Measurements from ENCODE around the gene PLEKHA6. TPM values are rescaled to one million over a fixed set of nuclear protein-coding genes. Genes with fewer than 3 reads are reported as not detected.
A peak's percentile ranks its signal among the peaks of the same experiment; 100 is the strongest.

The PLEKHA6 gene
- total RNA-seq, 2 donors from 2014 or later = 0.37 to 1.3 TPM

GRCh38 chr1:204368996-204369726 is 9.4 kb upstream of the PLEKHA6 start:
- peaks cover 5% of the 10 kb centered on the region for H3K4me1 Mint-ChIP-seq
- H3K9me3 Mint-ChIP-seq = no peaks in the 10 kb centered on the region
- H3K4me3 Mint-ChIP-seq = no peak overlapping the region
- ATAC-seq (replicated peaks) = no peak
- no peak overlapping the region for H3K27ac Mint-ChIP-seq
- peaks cover 3% of the 10 kb centered on the region for H3K27me3 Mint-ChIP-seq
- H3K36me3 Mint-ChIP-seq (ENCODE audit: low read depth) = no peaks in the 10 kb centered on the region

- H3K4me1 Mint-ChIP-seq = peaks cover 12% of the 10 kb centered on the region
- H3K4me3 Mint-ChIP-seq = no peak overlapping the region
- H3K27ac Mint-ChIP-seq = peak overlapping the region; percentile 4
- no peak for ATAC-seq (replicated peaks)
- H3K27me3 Mint-ChIP-seq = peaks cover 3% of the 10 kb centered on the region
- no peaks in the 10 kb centered on the region for H3K36me3 Mint-ChIP-seq (ENCODE audit: low read depth)
- no peaks in the 10 kb centered on the region for H3K9me3 Mint-ChIP-seq
Observed at GRCh38 chr1:204367956-204368355, 8.2 kb upstream of the PLEKHA6 start.

GRCh38 chr1:204367193-204367858 is 7.6 kb upstream of the PLEKHA6 start:
- Mint-ChIP-seq H3K4me1 (peaks cover 12% of the 10 kb centered on the region), H3K4me3 (no peak overlapping the region), H3K9me3 (no peaks in the 10 kb centered on the region), H3K27ac (peak overlapping the region; percentile 4), H3K27me3 (peaks cover 3% of the 10 kb centered on the region), H3K36me3 (ENCODE audit: low read depth) (no peaks in the 10 kb centered on the region)
- ATAC-seq (replicated peaks) = no peak

- H3K4me3 Mint-ChIP-seq = no peak overlapping the region
- ATAC-seq (replicated peaks) = no peak
- H3K27ac Mint-ChIP-seq = peak overlapping the region; percentile 79
- no peaks in the 10 kb centered on the region for H3K9me3 Mint-ChIP-seq
- no peaks in the 10 kb centered on the region for H3K36me3 Mint-ChIP-seq (ENCODE audit: low read depth)
- H3K4me1 Mint-ChIP-seq = peaks cover 12% of the 10 kb centered on the region
- peaks cover 3% of the 10 kb centered on the region for H3K27me3 Mint-ChIP-seq
Observed at GRCh38 chr1:204366759-204367158, 7.0 kb upstream of the PLEKHA6 start.

GRCh38 chr1:204363335-204364114 is 3.8 kb upstream of the PLEKHA6 start:
- ATAC-seq (replicated peaks) = peak; percentile 86
- peaks cover 8% of the 10 kb centered on the region for H3K27me3 Mint-ChIP-seq
- H3K36me3 Mint-ChIP-seq (ENCODE audit: low read depth) = no peaks in the 10 kb centered on the region
- peak overlapping the region; percentile 69 for H3K4me3 Mint-ChIP-seq
- H3K4me1 Mint-ChIP-seq = peaks cover 12% of the 10 kb centered on the region
- H3K27ac Mint-ChIP-seq = peak overlapping the region; percentile 79
- H3K9me3 Mint-ChIP-seq = no peaks in the 10 kb centered on the region

- Mint-ChIP-seq H3K36me3 (ENCODE audit: low read depth) (no peaks in the 10 kb centered on the region), H3K9me3 (no peaks in the 10 kb centered on the region), H3K27me3 (peaks cover 8% of the 10 kb centered on the region), H3K4me1 (peaks cover 12% of the 10 kb centered on the region), H3K27ac (peak overlapping the region; percentile 79), H3K4me3 (peak overlapping the region; percentile 69)
- ATAC-seq (replicated peaks) = no peak
Observed at GRCh38 chr1:204362984-204363334, 3.2 kb upstream of the PLEKHA6 start.

GRCh38 chr1:204361781-204362180 is 2.1 kb upstream of the PLEKHA6 start:
- Mint-ChIP-seq H3K4me3 (no peak overlapping the region), H3K36me3 (ENCODE audit: low read depth) (no peaks in the 10 kb centered on the region), H3K27me3 (peaks cover 15% of the 10 kb centered on the region), H3K9me3 (no peaks in the 10 kb centered on the region), H3K4me1 (peaks cover 12% of the 10 kb centered on the region), H3K27ac (peak overlapping the region; percentile 79)
- no peak for ATAC-seq (replicated peaks)

GRCh38 chr1:204361341-204361771 is 1.6 kb upstream of the PLEKHA6 start:
- no peak overlapping the region for H3K4me3 Mint-ChIP-seq
- ATAC-seq (replicated peaks) = no peak
- H3K4me1 Mint-ChIP-seq = peaks cover 12% of the 10 kb centered on the region
- H3K27me3 Mint-ChIP-seq = peaks cover 15% of the 10 kb centered on the region
- peak overlapping the region; percentile 79 for H3K27ac Mint-ChIP-seq
- no peaks in the 10 kb centered on the region for H3K9me3 Mint-ChIP-seq
- no peaks in the 10 kb centered on the region for H3K36me3 Mint-ChIP-seq (ENCODE audit: low read depth)

GRCh38 chr1:204360314-204360713 is 585 bp upstream of the PLEKHA6 start:
- Mint-ChIP-seq H3K27me3 (peaks cover 12% of the 10 kb centered on the region), H3K9me3 (no peaks in the 10 kb centered on the region), H3K4me1 (peaks cover 8% of the 10 kb centered on the region), H3K4me3 (no peak overlapping the region), H3K27ac (no peak overlapping the region), H3K36me3 (ENCODE audit: low read depth) (no peaks in the 10 kb centered on the region)
- ATAC-seq (replicated peaks) = no peak

- Mint-ChIP-seq H3K9me3 (no peaks in the 10 kb centered on the region), H3K36me3 (ENCODE audit: low read depth) (no peaks in the 10 kb centered on the region), H3K4me3 (no peak overlapping the region), H3K4me1 (peaks cover 6% of the 10 kb centered on the region), H3K27ac (no peak overlapping the region), H3K27me3 (peaks cover 12% of the 10 kb centered on the region)
- no peak for ATAC-seq (replicated peaks)
Observed at GRCh38 chr1:204359131-204359473, 627 bp downstream of the PLEKHA6 start.

GRCh38 chr1:204358605-204359004 is 1.1 kb downstream of the PLEKHA6 start:
- no peak for ATAC-seq (replicated peaks)
- H3K27ac Mint-ChIP-seq = no peak overlapping the region
- no peaks in the 10 kb centered on the region for H3K9me3 Mint-ChIP-seq
- peaks cover 12% of the 10 kb centered on the region for H3K27me3 Mint-ChIP-seq
- no peak overlapping the region for H3K4me3 Mint-ChIP-seq
- peaks cover 1% of the 10 kb centered on the region for H3K4me1 Mint-ChIP-seq
- no peaks in the 10 kb centered on the region for H3K36me3 Mint-ChIP-seq (ENCODE audit: low read depth)

GRCh38 chr1:204357551-204358490 is 1.9 kb downstream of the PLEKHA6 start:
- H3K27me3 Mint-ChIP-seq = peaks cover 12% of the 10 kb centered on the region
- no peaks in the 10 kb centered on the region for H3K4me1 Mint-ChIP-seq
- H3K9me3 Mint-ChIP-seq = no peaks in the 10 kb centered on the region
- no peaks in the 10 kb centered on the region for H3K36me3 Mint-ChIP-seq (ENCODE audit: low read depth)
- ATAC-seq (replicated peaks) = no peak
- no peak overlapping the region for H3K4me3 Mint-ChIP-seq
- no peak overlapping the region for H3K27ac Mint-ChIP-seq

GRCh38 chr1:204356997-204357396 is 2.7 kb downstream of the PLEKHA6 start:
- Mint-ChIP-seq H3K9me3 (no peaks in the 10 kb centered on the region), H3K4me3 (no peak overlapping the region), H3K27ac (no peak overlapping the region), H3K27me3 (peaks cover 12% of the 10 kb centered on the region), H3K36me3 (ENCODE audit: low read depth) (no peaks in the 10 kb centered on the region), H3K4me1 (no peaks in the 10 kb centered on the region)
- no peak for ATAC-seq (replicated peaks)

- H3K9me3 Mint-ChIP-seq = no peaks in the 10 kb centered on the region
- peaks cover 12% of the 10 kb centered on the region for H3K27me3 Mint-ChIP-seq
- no peaks in the 10 kb centered on the region for H3K4me1 Mint-ChIP-seq
- no peaks in the 10 kb centered on the region for H3K36me3 Mint-ChIP-seq (ENCODE audit: low read depth)
- no peak overlapping the region for H3K27ac Mint-ChIP-seq
- H3K4me3 Mint-ChIP-seq = no peak overlapping the region
- ATAC-seq (replicated peaks) = no peak
Observed at GRCh38 chr1:204355913-204356312, 3.8 kb downstream of the PLEKHA6 start.

Data from activated T-helper 17 cell treated with anti-CD3 and anti-CD28 coated beads, Interleukin-2, amount 50 U/mL, for 72 hours (primary cell).